Measurements from ENCODE around the gene PITPNM3. TPM values are rescaled to one million over a fixed set of nuclear protein-coding genes. Genes with fewer than 3 reads are reported as not detected.

Gene PITPNM3
- total and polyA plus RNA-seq, 2 of the 8 experiments (the other 6 are each of a cell fraction or from before 2014, with no cell fraction given): 1.7 to 3.1 TPM

GRCh38 chr17:6547336-6547735, 9.0 kb downstream of the PITPNM3 start:
- Histone ChIP-seq H4K91ac (replicated peaks; ENCODE audit: insufficient read length, low read length) (no peak overlapping the region), H3K23me2 (ENCODE audit: low read depth, low read length) (no peaks in the 10 kb centered on the region; the same call in 1 of the 2 replicates), H2BK20ac (ENCODE audit: low read length) (no peak overlapping the region), H4K20me1 (replicated peaks in 1 of 2; ENCODE audit: control insufficient read depth in 1 of 2, insufficient read depth in 2 of 2, low read length in 2 of 2) (no peaks in the 10 kb centered on the region), H2BK120ac (replicated peaks; ENCODE audit: low read depth, low read length) (no peak overlapping the region), H3K36me3 (ENCODE audit: control insufficient read depth in 2 of 4, insufficient read depth in 4 of 4, low read length in 3 of 4) (no peaks in the 10 kb centered on the region), H2AFZ (ENCODE audit: low read length) (no peak overlapping the region), H4K5ac (ENCODE audit: insufficient read length, low read depth, low read length) (no peak overlapping the region), H2BK5ac (ENCODE audit: low read depth, low read length) (no peak overlapping the region), H3K9ac (replicated peaks in 1 of 4; ENCODE audit: extremely low read depth in 1 of 4, low read depth in 3 of 4, low read length in 3 of 4) (no peak overlapping the region), H2BK12ac (ENCODE audit: low read depth, low read length) (no peak overlapping the region), H3K56ac (replicated peaks; ENCODE audit: insufficient read length, low read depth, low read length) (no peak overlapping the region), H3K23ac (ENCODE audit: insufficient read length) (no peak overlapping the region), H3K14ac (ENCODE audit: insufficient read length) (no peak overlapping the region), H2BK15ac (ENCODE audit: low read length) (no peak overlapping the region), H2AK5ac (ENCODE audit: low read depth, low read length) (no peak overlapping the region), H3K18ac (ENCODE audit: extremely low read depth, low read length) (no peak overlapping the region; the same call in 1 of the 2 replicates), H3K4me2 (ENCODE audit: insufficient read depth in 1 of 2, low read depth in 2 of 2, low read length in 2 of 2) (no peak overlapping the region), H3K27ac (ENCODE audit: low read depth, low read length) (no peak overlapping the region), H3K4ac (replicated peaks; ENCODE audit: insufficient read length, low read depth, low read length) (no peak overlapping the region), H3K9me3 (ENCODE audit: insufficient read depth in 2 of 2, low read depth in 1 of 2, low read length in 1 of 2) (no peaks in the 10 kb centered on the region), H3K79me1 (ENCODE audit: low read depth, low read length) (no peaks in the 10 kb centered on the region; the same call in 1 of the 2 replicates), H3K4me1 (replicated peaks in 1 of 4; ENCODE audit: control insufficient read depth in 3 of 4, insufficient read depth in 4 of 4, low read length in 3 of 4) (peaks cover 0 to 20% (median 5%) of the 10 kb centered on the region in 4 experiments; a peak in 6 of 7 replicates), H3K4me3 (ENCODE audit: extremely low read depth in 1 of 4, insufficient read depth in 2 of 4, low read depth in 3 of 4, low read length in 4 of 4) (no peak overlapping the region), H4K8ac (ENCODE audit: extremely low read depth, insufficient read depth, low read length) (no peak overlapping the region), H3K79me2 (ENCODE audit: control insufficient read depth in 1 of 2, insufficient read depth in 2 of 2, low read length in 2 of 2) (no peaks in the 10 kb centered on the region), H3K27me3 (replicated peaks in 1 of 4; ENCODE audit: control insufficient read depth in 3 of 4, extremely low read depth in 1 of 4, insufficient read depth in 3 of 4, low read length in 3 of 4) (0 out of 7 replicates have a peak, but pooled peaks cover 0 to 2% (median 0%) of the 10 kb centered on the region in 4 experiments)
- no peak for FAIRE-seq
- no peak for DNase-seq (ENCODE audit: low read depth in 1 of 2, low spot score in 2 of 2)
- CTCF ChIA-PET (ENCODE audit: partially characterized antibody): interaction anchor here (1.1 to 1.7 kb wide), 3 partner anchors 15 to 79 kb away, joined by 3 to 7 read pairs (median 4); no protein-coding TSS in a partner anchor
- POLR2A ChIA-PET (ENCODE audit: partially characterized antibody): interaction anchor here (1.3 kb wide), 1 partner anchor 16 kb away, joined by 3 read pairs; no protein-coding TSS in a partner anchor
- 82% methylated on average over 6 of the region's 6 CpGs; no CpG with 5 or more reads in 1 of the 2 experiments for WGBS, 2 experiments (ENCODE audit: extremely low coverage in 1 of 2, insufficient coverage in 1 of 2, insufficient read length in 1 of 2, insufficient replicate concordance in 2 of 2, low coverage in 1 of 2, low lambda C conversion rate in 2 of 2, missing lambda C conversion rate in 1 of 2)
- no peak for TF ChIP-seq SP2 (IDR thresholded peaks at IDR 0.05; ENCODE audit: low read length)
